Tibial nerve (tissue), 4 donors: ENCODE results near the gene TMEM170A.

Experiments used
- EP300 ChIP-seq, 2 donors: sonication (generic); formaldehyde crosslinking; IDR thresholded peaks; one replicate each; pipeline ENCODE4 v1.6.1; 2017; ENCODE audit warnings: antibody characterized with exemption in 2 of 2, mild to moderate bottlenecking in 1 of 2
- TF ChIP-seq, protein P1 (sequence below), 5 experiments: fragments of 200-600 bp in 3 of 5; fragments of 450-650 bp in 2 of 5; sonication (generic) in 3 of 5; IDR thresholded peaks; one replicate each; pipeline ENCODE4 v1.5.1; 2016 to 2019; ENCODE audit warnings: antibody characterized with exemption in 5 of 5, mild to moderate bottlenecking in 3 of 5, moderate library complexity in 2 of 5

DNA sequence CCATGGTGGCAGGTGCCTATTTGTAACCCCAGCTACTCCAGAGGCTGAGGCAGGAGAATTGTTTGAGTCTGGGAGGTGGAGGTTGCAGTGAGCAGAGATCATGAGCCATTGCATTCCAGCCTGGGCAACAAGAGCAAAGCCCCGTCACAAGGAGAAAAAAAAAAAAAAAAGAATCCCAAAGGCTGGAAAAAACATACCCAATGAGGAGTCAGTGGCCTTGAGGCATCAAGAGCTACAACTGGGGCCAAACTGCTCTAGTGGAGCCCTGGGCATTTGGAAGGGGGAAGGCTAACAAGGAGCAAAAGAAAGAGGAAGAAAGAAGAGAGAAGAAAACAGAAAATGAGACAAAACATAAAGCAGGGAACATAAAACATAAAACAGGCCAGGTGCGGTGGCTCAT, 23.8 kb upstream of the TMEM170A start:
- TF ChIP-seq, protein P1, sequence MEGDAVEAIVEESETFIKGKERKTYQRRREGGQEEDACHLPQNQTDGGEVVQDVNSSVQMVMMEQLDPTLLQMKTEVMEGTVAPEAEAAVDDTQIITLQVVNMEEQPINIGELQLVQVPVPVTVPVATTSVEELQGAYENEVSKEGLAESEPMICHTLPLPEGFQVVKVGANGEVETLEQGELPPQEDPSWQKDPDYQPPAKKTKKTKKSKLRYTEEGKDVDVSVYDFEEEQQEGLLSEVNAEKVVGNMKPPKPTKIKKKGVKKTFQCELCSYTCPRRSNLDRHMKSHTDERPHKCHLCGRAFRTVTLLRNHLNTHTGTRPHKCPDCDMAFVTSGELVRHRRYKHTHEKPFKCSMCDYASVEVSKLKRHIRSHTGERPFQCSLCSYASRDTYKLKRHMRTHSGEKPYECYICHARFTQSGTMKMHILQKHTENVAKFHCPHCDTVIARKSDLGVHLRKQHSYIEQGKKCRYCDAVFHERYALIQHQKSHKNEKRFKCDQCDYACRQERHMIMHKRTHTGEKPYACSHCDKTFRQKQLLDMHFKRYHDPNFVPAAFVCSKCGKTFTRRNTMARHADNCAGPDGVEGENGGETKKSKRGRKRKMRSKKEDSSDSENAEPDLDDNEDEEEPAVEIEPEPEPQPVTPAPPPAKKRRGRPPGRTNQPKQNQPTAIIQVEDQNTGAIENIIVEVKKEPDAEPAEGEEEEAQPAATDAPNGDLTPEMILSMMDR (IDR thresholded peaks at IDR 0.05) = no peak
- TF ChIP-seq EP300 (IDR thresholded peaks at IDR 0.05) = no peak
